Common myeloid progenitor, CD34-positive (primary cell): ENCODE measurements around the gene PLS3.
"Not testable (repeated sequence)": the region's sequence is repeated elsewhere in the genome, so short reads cannot be mapped to it uniquely, and the experiment has no call there.

Experiments used
- CTCF ChIA-PET: fragments of 350-600 bp; sonication (Branson Sonifier 250); formaldehyde crosslinking; loops from one replicate; lab custom pipeline; 2021; ENCODE audit warnings: antibody characterized with exemption; lab: Charles Lee
- POLR2A ChIA-PET: fragments of 350-600 bp; sonication (Branson Sonifier 250); formaldehyde crosslinking; loops from one replicate; lab custom pipeline; 2021; ENCODE audit warnings: antibody characterized with exemption; lab: Charles Lee
- DNase-seq, 3 donors: peaks; one replicate each; pipeline versions ENCODE4 v3.0.0 to v3.0.0-alpha.2; 2013
- H3K27ac ChIP-seq, 2 experiments: 1 replicate in 1 of 2; 2 replicates in 1 of 2; pipeline ENCODE4 v1.7.0; 2013; ENCODE audit warnings: inconsistent platforms in 2 of 2, low read length in 2 of 2, mild to moderate bottlenecking in 2 of 2, low read depth in 1 of 2, moderate library complexity in 1 of 2; ENCODE audit not compliant: severe bottlenecking in 2 of 2, insufficient read depth in 1 of 2, poor library complexity in 1 of 2
- H3K27me3 ChIP-seq, 5 experiments: replicated peaks in 2 of 5; 1 replicate in 3 of 5; 2 replicates in 2 of 5; pipeline versions ENCODE4 v1.6.1 to v1.7.0; 2013; ENCODE audit warnings: low read length in 4 of 5, mild to moderate bottlenecking in 2 of 5, moderate library complexity in 2 of 5, inconsistent platforms in 1 of 5; ENCODE audit not compliant: insufficient read depth in 5 of 5, control insufficient read depth in 4 of 5
- H3K36me3 ChIP-seq, 4 experiments: 1 replicate in 2 of 4; 2 replicates in 2 of 4; pipeline versions ENCODE4 v1.6.1 to v1.7.0; 2013; ENCODE audit warnings: low read length in 3 of 4, control low read depth in 1 of 4, mild to moderate bottlenecking in 1 of 4; ENCODE audit not compliant: control insufficient read depth in 4 of 4, insufficient read depth in 4 of 4
- H3K4me1 ChIP-seq, 4 experiments: 1 replicate in 3 of 4; 2 replicates in 1 of 4; pipeline versions ENCODE4 v1.6.1 to v1.7.1; 2013; ENCODE audit warnings: low read length in 3 of 4, mild to moderate bottlenecking in 3 of 4, control low read depth in 1 of 4, inconsistent platforms in 1 of 4, moderate library complexity in 1 of 4; ENCODE audit not compliant: control insufficient read depth in 4 of 4, insufficient read depth in 4 of 4; ENCODE audit errors: control extremely low read depth in 1 of 4
- H3K4me3 ChIP-seq, 7 experiments: 1 replicate in 4 of 7; 2 replicates in 3 of 7; pipeline versions ENCODE4 v1.5.1 to v1.7.0; 2013; ENCODE audit warnings: mild to moderate bottlenecking in 7 of 7, low read length in 6 of 7, moderate library complexity in 6 of 7, inconsistent platforms in 2 of 7, low read depth in 2 of 7, control low read depth in 1 of 7; ENCODE audit not compliant: insufficient read depth in 4 of 7, control insufficient read depth in 1 of 7; ENCODE audit errors: extremely low read depth in 1 of 7
- H3K9me3 ChIP-seq, 5 experiments: 1 replicate in 4 of 5; 2 replicates in 1 of 5; pipeline versions ENCODE4 v1.6.1 to v1.7.1; 2013; ENCODE audit warnings: low read length in 4 of 5, mild to moderate bottlenecking in 2 of 5, inconsistent platforms in 1 of 5, low read depth in 1 of 5, moderate library complexity in 1 of 5; ENCODE audit not compliant: control insufficient read depth in 4 of 5, insufficient read depth in 2 of 5; ENCODE audit errors: control extremely low read depth in 1 of 5
- WGBS: methylation state at CpG from one replicate; pipeline ENCODE4 v1.1.5; 2013; ENCODE audit not compliant: insufficient coverage; 5-methylcytosine and 5-hydroxymethylcytosine counted together

PLS3 gene

DNA sequence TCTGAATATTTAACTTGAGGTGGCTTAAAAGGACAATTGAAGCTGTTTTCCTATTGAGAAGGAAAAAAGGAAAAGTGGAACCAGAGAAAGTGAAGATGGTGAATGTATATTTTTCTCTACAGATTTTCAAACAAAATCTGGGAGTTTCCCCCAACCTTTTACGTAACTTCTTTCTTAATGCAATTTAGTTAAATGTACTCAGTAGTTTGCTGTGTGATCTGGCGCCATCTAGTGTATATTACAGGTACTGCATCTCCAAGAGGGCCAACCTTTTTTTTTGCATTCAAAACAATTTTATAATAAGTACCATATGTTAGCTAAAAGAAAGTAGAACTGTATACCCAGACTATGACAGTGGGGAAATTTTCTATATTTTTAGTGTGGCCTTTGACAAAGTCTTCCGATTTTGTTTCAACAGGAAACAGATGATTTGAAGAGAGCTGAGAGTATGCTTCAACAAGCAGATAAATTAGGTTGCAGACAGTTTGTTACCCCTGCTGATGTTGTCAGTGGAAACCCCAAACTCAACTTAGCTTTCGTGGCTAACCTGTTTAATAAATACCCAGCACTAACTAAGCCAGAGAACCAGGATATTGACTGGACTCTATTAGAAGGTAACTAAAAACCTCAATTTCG is 82.0 kb downstream of the PLS3 start:
- Histone ChIP-seq H3K27me3 (peaks cover 0 to 6% (median 0%) of the 10 kb centered on the region in 5 experiments), H3K36me3 (peaks cover 0 to 4% (median 0%) of the 10 kb centered on the region in 4 experiments), H3K4me3 (no peak overlapping the region), H3K4me1 (no peaks in the 10 kb centered on the region), H3K9me3 (no peaks in the 10 kb centered on the region), H3K27ac (no peak overlapping the region)
- ChIA-PET POLR2A (no interaction called here), CTCF (interaction anchor here (0.7 to 2.8 kb wide), 18 partner anchors 9 to 417 kb away, joined by 3 to 24 read pairs (median 3); no protein-coding TSS in a partner anchor)
- WGBS: 0% methylated on average over 1 of the region's 5 CpGs
- DNase-seq: peak; percentile 43 to 81 (median 71)

DNA sequence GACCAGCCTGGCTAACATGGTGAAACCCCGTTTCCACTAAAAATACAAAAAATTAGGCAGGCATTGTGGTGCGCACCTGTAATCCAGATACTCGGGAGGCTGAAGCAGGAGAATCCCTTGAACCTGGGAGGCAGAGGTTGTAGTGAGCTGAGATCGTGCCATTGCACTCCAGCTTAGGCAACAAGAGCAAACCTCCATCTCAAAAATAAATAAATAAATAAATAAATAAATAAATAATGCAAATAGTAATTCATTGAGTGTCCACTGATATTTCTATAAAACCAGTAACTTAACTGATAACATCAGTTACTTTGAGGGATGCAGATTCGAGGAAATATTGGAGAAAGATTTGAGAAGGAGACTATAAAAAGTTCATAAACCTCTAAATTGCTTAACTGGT is 83.4 kb downstream of the PLS3 start:
- H3K36me3 ChIP-seq, H3K27me3 ChIP-seq, CTCF ChIA-PET, POLR2A ChIA-PET, H3K27ac ChIP-seq, H3K9me3 ChIP-seq, DNase-seq, H3K4me3 ChIP-seq, H3K4me1 ChIP-seq: not testable (repeated sequence)
- WGBS: 100% methylated on average over 1 of the region's 5 CpGs

DNA sequence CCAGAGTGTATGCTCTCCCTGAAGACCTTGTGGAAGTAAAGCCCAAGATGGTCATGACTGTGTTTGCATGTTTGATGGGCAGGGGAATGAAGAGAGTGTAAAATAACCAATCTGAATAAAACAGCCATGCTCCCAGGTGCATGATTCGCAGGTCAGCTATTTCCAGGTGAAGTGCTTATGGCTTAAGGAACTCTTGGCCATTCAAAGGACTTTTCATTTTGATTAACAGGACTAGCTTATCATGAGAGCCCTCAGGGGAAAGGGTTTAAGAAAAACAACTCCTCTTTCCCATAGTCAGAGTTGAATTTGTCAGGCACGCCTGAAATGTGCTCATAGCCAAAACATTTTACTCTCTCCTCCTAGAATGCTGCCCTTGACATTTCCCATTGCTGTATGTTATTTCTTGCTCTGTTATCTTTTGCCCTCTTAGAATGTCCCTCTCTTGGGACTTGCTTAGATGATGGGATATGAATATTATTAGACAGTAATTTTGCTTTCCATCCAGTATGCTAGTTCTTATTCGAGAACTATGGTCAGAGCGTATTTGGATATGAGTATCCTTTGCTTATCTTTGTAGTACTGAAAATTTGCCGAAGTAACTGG is 88.6 kb downstream of the PLS3 start:
- Histone ChIP-seq H3K9me3 (no peaks in the 10 kb centered on the region), H3K27me3 (peaks cover 0 to 3% (median 0%) of the 10 kb centered on the region in 5 experiments), H3K27ac (no peak overlapping the region), H3K4me1 (no peaks in the 10 kb centered on the region), H3K4me3 (no peak overlapping the region), H3K36me3 (peaks cover 0 to 4% (median 0%) of the 10 kb centered on the region in 4 experiments)
- ChIA-PET CTCF (interaction anchor here (0.6 to 1.0 kb wide), 3 partner anchors 18 to 350 kb away, joined by 3 read pairs; no protein-coding TSS in a partner anchor), POLR2A (no interaction called here)
- no peak for DNase-seq
- 63% methylated on average over 2 of the region's 5 CpGs for WGBS

DNA sequence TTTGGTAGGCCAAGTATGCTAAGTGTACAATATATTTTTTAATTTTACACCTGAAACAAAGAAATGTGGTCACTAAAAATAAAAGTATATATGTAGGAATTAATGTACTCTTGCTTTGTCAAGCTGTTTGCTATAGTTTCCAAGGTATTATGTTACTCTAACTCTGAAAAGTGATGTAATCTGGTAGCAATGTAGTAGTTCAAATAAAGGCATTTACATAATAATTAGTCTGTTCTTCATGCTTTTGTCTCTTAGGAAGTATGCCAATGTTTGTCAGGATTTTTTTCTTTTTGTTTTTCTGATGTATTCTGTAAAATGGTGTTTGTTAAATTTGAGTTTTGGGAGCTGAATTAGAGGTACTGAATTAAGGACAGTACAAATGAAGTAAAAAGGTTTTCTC is 89.5 kb downstream of the PLS3 start:
- Histone ChIP-seq H3K27me3 (peaks cover 0 to 3% (median 0%) of the 10 kb centered on the region in 5 experiments), H3K4me3 (no peak overlapping the region), H3K36me3 (peaks cover 0 to 4% (median 0%) of the 10 kb centered on the region in 4 experiments), H3K27ac (no peak overlapping the region), H3K4me1 (no peaks in the 10 kb centered on the region), H3K9me3 (no peaks in the 10 kb centered on the region)
- ChIA-PET POLR2A (no interaction called here), CTCF (interaction anchor here (0.6 to 1.0 kb wide), 2 partner anchors 17 to 318 kb away, joined by 3 read pairs; no protein-coding TSS in a partner anchor)
- no peak for DNase-seq

DNA sequence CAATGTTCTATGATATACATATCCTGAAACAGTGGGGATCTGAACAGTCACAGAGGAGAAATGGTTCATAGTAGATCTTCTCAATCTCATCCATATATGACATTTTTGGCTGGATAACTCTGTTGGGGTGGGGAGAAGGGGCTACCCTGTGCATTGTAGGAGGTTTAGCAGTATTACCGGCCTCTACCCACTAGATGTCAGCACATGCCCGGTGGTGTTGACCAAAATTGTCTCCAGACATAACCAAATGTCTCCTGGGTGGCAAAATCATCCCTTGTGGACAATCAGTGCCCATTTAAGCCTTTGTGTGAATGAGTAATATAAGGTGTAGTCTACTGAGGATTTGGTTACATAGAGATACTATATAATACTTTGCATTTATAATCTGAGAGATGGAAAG is 89.9 kb downstream of the PLS3 start:
- Histone ChIP-seq H3K27me3 (peaks cover 0 to 5% (median 0%) of the 10 kb centered on the region in 5 experiments), H3K27ac (no peak overlapping the region), H3K36me3 (peaks cover 0 to 4% (median 0%) of the 10 kb centered on the region in 4 experiments), H3K9me3 (no peaks in the 10 kb centered on the region), H3K4me1 (no peaks in the 10 kb centered on the region), H3K4me3 (no peak overlapping the region)
- no CpG with 5 or more reads among the region's 2 CpGs for WGBS
- ChIA-PET POLR2A (no interaction called here), CTCF (interaction anchor here (1.2 to 2.2 kb wide), 2 partner anchors 9 to 40 kb away, joined by 4 to 7 read pairs; no protein-coding TSS in a partner anchor)
- DNase-seq: peak; percentile 15 to 66 (median 62)

DNA sequence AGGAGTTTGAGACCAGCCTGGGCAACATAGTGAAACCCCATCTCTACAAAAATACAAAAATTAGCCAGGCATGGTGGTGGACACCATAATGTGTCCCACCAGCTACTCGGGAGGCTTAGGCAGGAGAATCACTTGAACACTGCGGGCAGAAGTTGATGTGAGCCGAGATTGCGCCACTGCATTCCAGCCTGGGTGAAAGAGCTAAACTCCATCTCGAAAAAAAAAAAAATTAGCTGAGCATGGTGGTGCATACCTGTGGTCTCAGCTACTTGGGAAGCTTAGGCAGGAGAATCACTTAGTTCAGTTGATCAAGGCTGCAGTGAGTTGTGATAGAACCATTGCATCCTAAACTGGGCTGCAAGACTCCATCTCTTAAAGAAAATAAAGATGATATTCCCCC is 91.2 kb downstream of the PLS3 start:
- ChIA-PET CTCF (interaction anchor here (0.9 to 2.2 kb wide), 8 partner anchors 8 to 63 kb away, joined by 3 to 7 read pairs (median 4); no protein-coding TSS in a partner anchor), POLR2A (no interaction called here)

DNA sequence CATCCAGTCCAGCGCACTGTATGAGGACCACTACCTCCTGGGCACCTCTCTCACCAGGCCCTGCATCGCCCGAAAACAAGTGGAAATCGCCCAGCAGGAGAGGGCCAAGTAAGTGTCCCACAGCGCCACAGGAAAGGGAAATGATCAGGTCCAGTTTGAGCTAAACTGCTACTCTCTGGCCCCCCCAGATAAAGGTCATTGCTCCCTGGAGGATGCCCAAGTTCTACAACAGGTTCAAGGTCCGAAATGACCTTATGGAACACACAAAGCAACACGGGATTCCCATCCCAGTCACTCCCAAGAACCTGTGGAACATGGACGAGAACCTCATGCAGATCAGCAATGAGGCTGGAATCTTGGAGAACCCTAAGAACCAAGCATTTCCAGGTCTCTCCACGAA is 104.1 kb downstream of the PLS3 start:
- no peaks in the 10 kb centered on the region for H3K9me3 ChIP-seq
- H3K4me3 ChIP-seq: no peak overlapping the region
- no peaks in the 10 kb centered on the region for H3K36me3 ChIP-seq
- WGBS: 87% methylated on average over 9 of the region's 9 CpGs
- POLR2A ChIA-PET: no interaction called here
- no peak overlapping the region for H3K27ac ChIP-seq
- no peak for DNase-seq
- H3K27me3 ChIP-seq: peaks cover 0 to 3% (median 0%) of the 10 kb centered on the region in 5 experiments
- H3K4me1 ChIP-seq: no peaks in the 10 kb centered on the region
- CTCF ChIA-PET: interaction anchor here (1.3 kb wide), 1 partner anchor 9 kb away, joined by 4 read pairs; no protein-coding TSS in a partner anchor

More for the DNA sequence above, 91.2 kb downstream of the PLS3 start:
- Histone ChIP-seq H3K27ac (no peak overlapping the region), H3K36me3 (peaks cover 0 to 4% (median 0%) of the 10 kb centered on the region in 4 experiments), H3K9me3 (no peaks in the 10 kb centered on the region), H3K4me3 (no peak overlapping the region), H3K27me3 (peaks cover 0 to 7% (median 0%) of the 10 kb centered on the region in 5 experiments), H3K4me1 (no peaks in the 10 kb centered on the region)
- 94% methylated on average over 3 of the region's 5 CpGs for WGBS
- no peak for DNase-seq
